Coronary artery (tissue), 2 donors: ENCODE data around the gene APOC4.

Source experiments
- DNase-seq: peaks from one replicate; pipeline ENCODE4 v3.0.0-alpha.2; 2017; ENCODE audit warnings: low spot score
- H3K27ac ChIP-seq, 2 donors: fragments of 200-600 bp; sonication (generic); one replicate each; pipeline ENCODE4 v1.5.1; 2016 to 2019
- H3K4me3 ChIP-seq: fragments of 200-600 bp; sonication (generic); 2 replicates; pipeline ENCODE4 v1.5.1; 2016; ENCODE audit warnings: mild to moderate bottlenecking, moderate library complexity
- CTCF ChIP-seq: fragments of 200-600 bp; sonication (generic); IDR thresholded peaks from one replicate; pipeline ENCODE4 v1.5.1; 2019; ENCODE audit warnings: antibody characterized with exemption

APOC4 gene

GRCh38 chr19:44954649-44955504 lies 12.8 kb downstream of the APOC4 start, which contains the start of gene CLPTM1:
CLPTM1 (plus strand) TSS chr19:44955380; CDS start chr19:44955396, 16 bp downstream.
- TF ChIP-seq CTCF, result no peak
- Histone ChIP-seq H3K4me3 (peak within 1 kb of the TSS; percentile 83), H3K27ac (peak within 1 kb of the TSS; percentile 90 to 92)
- peak; percentile 96 for DNase-seq

GRCh38 chr19:44955505-44956439 lies 13.7 kb downstream of the APOC4 start:
- no peak for DNase-seq
- Histone ChIP-seq H3K27ac (peak overlapping the region; percentile 90 to 92), H3K4me3 (peak overlapping the region; percentile 83)
- no peak for TF ChIP-seq CTCF

GRCh38 chr19:44957526-44957925 lies 15.5 kb downstream of the APOC4 start:
- no peak for TF ChIP-seq CTCF
- DNase-seq, result no peak
- Histone ChIP-seq H3K4me3 (no peak overlapping the region), H3K27ac (no peak overlapping the region)

GRCh38 chr19:44958090-44958489 lies 16.1 kb downstream of the APOC4 start:
- DNase-seq, result no peak
- Histone ChIP-seq H3K4me3 (no peak overlapping the region), H3K27ac (no peak overlapping the region)
- no peak for TF ChIP-seq CTCF

- TF ChIP-seq CTCF, result no peak
- no peak for DNase-seq
- no peak overlapping the region for H3K4me3 ChIP-seq
- no peak overlapping the region for H3K27ac ChIP-seq
Measured at GRCh38 chr19:44959691-44960090, 17.7 kb downstream of the APOC4 start.

GRCh38 chr19:44960906-44961728 lies 19.1 kb downstream of the APOC4 start:
- H3K4me3 ChIP-seq, result no peak overlapping the region
- no peak for TF ChIP-seq CTCF
- H3K27ac ChIP-seq, result no peak overlapping the region
- no peak for DNase-seq
